ENCODE measurements around the gene AIPL1. TPM values are rescaled to one million over a fixed set of nuclear protein-coding genes. Genes with fewer than 3 reads are reported as not detected.
A peak's percentile ranks its signal among the peaks of the same experiment; 100 is the strongest.

AIPL1 gene
- total and polyA plus RNA-seq, 2 donors from 2014 or later = not detected

DNA sequence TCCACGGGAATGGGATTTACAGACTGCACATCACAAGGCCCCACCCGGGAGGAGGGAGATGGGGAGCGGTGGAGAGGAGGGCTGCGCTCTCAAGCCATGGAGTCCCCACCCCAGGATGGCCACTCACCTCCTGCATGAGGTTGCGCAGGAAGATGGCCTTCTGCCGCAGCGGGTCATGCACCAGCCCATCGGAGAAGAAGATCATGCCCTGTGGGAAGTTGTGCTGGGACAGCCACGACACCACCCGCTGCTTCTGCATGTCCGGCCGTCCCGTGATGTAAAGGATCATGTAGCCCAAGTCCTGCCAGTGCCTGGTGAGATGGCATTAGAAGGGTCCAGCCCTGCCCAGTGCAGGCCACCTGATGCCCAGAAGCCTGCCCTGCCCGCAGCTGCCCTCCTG, 26.3 kb upstream of the AIPL1 start:
- Histone ChIP-seq H3K27me3 (ENCODE audit: control insufficient read depth, insufficient read depth, low read length) (no peaks in the 10 kb centered on the region), H3K9ac (ENCODE audit: low read length in 3 of 3) (no peak overlapping the region), H3K9me3 (ENCODE audit: control insufficient read depth in 2 of 3, insufficient read depth in 1 of 3, low read length in 3 of 3) (no peaks in the 10 kb centered on the region), H3K4me1 (ENCODE audit: control insufficient read depth in 2 of 3, insufficient read depth in 2 of 3, low read depth in 1 of 3, low read length in 3 of 3) (peaks cover 0 to 5% (median 0%) of the 10 kb centered on the region in 3 donors), H3K36me3 (ENCODE audit: control insufficient read depth in 2 of 3, insufficient read depth in 3 of 3, low read length in 3 of 3) (peaks cover 0 to 4% (median 0%) of the 10 kb centered on the region in 3 donors), H3K4me3 (ENCODE audit: low read length in 3 of 3) (no peak overlapping the region), H3K27ac (ENCODE audit: low read depth in 2 of 2, low read length in 2 of 2) (no peak overlapping the region)
- TF ChIP-seq, protein P1, sequence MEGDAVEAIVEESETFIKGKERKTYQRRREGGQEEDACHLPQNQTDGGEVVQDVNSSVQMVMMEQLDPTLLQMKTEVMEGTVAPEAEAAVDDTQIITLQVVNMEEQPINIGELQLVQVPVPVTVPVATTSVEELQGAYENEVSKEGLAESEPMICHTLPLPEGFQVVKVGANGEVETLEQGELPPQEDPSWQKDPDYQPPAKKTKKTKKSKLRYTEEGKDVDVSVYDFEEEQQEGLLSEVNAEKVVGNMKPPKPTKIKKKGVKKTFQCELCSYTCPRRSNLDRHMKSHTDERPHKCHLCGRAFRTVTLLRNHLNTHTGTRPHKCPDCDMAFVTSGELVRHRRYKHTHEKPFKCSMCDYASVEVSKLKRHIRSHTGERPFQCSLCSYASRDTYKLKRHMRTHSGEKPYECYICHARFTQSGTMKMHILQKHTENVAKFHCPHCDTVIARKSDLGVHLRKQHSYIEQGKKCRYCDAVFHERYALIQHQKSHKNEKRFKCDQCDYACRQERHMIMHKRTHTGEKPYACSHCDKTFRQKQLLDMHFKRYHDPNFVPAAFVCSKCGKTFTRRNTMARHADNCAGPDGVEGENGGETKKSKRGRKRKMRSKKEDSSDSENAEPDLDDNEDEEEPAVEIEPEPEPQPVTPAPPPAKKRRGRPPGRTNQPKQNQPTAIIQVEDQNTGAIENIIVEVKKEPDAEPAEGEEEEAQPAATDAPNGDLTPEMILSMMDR (IDR thresholded peaks at IDR 0.05; ENCODE audit: borderline replicate concordance, extremely low read depth, insufficient read depth) = no peak
- FAIRE-seq (no peak), DNase-seq (no peak)
- intact Hi-C loops (cut with DNase I) = no loop called here

DNA sequence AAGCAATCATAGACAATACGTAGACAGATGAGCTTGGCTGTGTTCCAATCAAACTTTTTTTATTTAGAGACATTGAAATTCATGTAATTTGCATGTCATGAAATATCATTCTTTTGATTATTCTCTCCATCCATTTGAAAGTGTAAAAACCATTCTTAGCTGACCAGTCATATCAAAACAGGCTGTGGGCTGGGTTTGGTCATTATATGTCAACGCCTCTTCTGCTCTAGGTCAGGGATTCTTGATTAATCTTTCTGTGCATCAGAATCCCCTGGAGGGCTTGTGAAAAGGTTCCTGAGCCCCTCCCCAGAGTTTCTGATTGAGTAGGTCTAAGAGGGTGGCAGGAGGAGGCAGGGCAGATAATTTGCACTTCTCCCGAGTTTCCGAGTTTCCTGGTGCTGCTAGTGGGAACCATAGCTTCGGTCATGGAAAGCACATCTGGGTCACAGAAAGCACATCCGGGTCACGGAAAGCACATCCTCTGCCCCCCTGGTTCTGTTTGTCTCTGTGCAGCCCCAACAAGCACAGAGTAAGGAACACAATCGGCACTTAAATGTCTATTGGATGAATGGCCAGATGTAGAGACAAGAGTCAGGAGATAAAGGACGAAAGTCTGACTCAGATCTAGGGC, 25.7 kb upstream of the AIPL1 start:
- peaks cover 0 to 4% (median 0%) of the 10 kb centered on the region in 3 donors for H3K36me3 ChIP-seq (ENCODE audit: control insufficient read depth in 2 of 3, insufficient read depth in 3 of 3, low read length in 3 of 3)
- H3K27ac ChIP-seq (ENCODE audit: low read depth in 2 of 2, low read length in 2 of 2) = no peak overlapping the region
- no peak for DNase-seq
- no peak for FAIRE-seq
- H3K9me3 ChIP-seq (ENCODE audit: control insufficient read depth in 2 of 3, insufficient read depth in 1 of 3, low read length in 3 of 3) = no peaks in the 10 kb centered on the region
- H3K4me3 ChIP-seq (ENCODE audit: low read length in 3 of 3) = no peak overlapping the region
- H3K4me1 ChIP-seq (ENCODE audit: control insufficient read depth in 2 of 3, insufficient read depth in 2 of 3, low read depth in 1 of 3, low read length in 3 of 3) = peaks cover 0 to 5% (median 0%) of the 10 kb centered on the region in 3 donors
- TF ChIP-seq, protein P1 (IDR thresholded peaks at IDR 0.05; ENCODE audit: borderline replicate concordance, extremely low read depth, insufficient read depth) = no peak
- no peaks in the 10 kb centered on the region for H3K27me3 ChIP-seq (ENCODE audit: control insufficient read depth, insufficient read depth, low read length)
- no peak overlapping the region for H3K9ac ChIP-seq (ENCODE audit: low read length in 3 of 3)
- intact Hi-C loops (cut with DNase I) = no loop called here

DNA sequence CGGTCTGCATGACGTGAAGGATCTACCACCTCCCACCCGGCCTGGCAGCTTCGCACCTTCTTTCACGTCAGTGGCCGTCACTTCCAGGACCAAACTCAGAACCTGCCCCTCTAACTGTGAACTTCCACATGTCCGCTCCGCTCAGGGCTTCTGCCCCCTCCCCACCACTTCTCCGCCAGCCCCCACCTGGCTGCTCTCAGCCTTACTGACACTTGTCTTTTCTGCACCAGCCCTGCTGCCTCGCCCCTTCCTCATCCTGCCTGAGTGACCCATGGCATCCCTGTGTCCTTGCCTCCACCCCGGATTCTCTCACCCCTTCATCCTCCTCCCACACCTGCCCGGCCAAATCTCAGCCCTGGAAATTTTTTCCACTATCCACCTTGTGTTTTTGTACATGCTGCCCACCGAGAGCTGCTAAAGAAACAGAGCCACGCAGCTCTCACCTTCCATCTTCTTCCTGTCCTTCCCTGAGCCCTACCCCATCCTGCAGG, 23.6 kb upstream of the AIPL1 start:
- peaks cover 0 to 4% (median 0%) of the 10 kb centered on the region in 3 donors for H3K36me3 ChIP-seq (ENCODE audit: control insufficient read depth in 2 of 3, insufficient read depth in 3 of 3, low read length in 3 of 3)
- DNase-seq (peak in 1 of 5 donors; percentile 62), FAIRE-seq (no peak)
- no peaks in the 10 kb centered on the region for H3K27me3 ChIP-seq (ENCODE audit: control insufficient read depth, insufficient read depth, low read length)
- H3K4me1 ChIP-seq (ENCODE audit: control insufficient read depth in 2 of 3, insufficient read depth in 2 of 3, low read depth in 1 of 3, low read length in 3 of 3) = peaks cover 0 to 5% (median 0%) of the 10 kb centered on the region in 3 donors
- H3K4me3 ChIP-seq (ENCODE audit: low read length in 3 of 3) = no peak overlapping the region
- intact Hi-C loops (cut with DNase I) = no loop called here
- H3K9ac ChIP-seq (ENCODE audit: low read length in 3 of 3) = no peak overlapping the region
- H3K9me3 ChIP-seq (ENCODE audit: control insufficient read depth in 2 of 3, insufficient read depth in 1 of 3, low read length in 3 of 3) = no peaks in the 10 kb centered on the region
- H3K27ac ChIP-seq (ENCODE audit: low read depth in 2 of 2, low read length in 2 of 2) = peak overlapping the region in 1 of 2 donors; percentile 43
- TF ChIP-seq, protein P1 (IDR thresholded peaks at IDR 0.05; ENCODE audit: borderline replicate concordance, extremely low read depth, insufficient read depth) = no peak

Measured in kidney (tissue), 14 donors.